Esophagus muscularis mucosa (tissue), 4 donors: ENCODE measurements around the gene PRKRA. TPM values are rescaled to one million over a fixed set of nuclear protein-coding genes. Genes with fewer than 3 reads are reported as not detected.

Experiments used
- DNase-seq: peaks from one replicate; pipeline ENCODE4 v3.0.0-alpha.2; 2017; ENCODE audit errors: extremely low spot score
- H3K27ac ChIP-seq, 4 donors: fragments of 200-600 bp; sonication (generic); replicated peaks in 1 of 4; 1 replicate in 3 of 4; 2 replicates in 1 of 4; pipeline ENCODE4 v1.5.1; 2016 to 2019; ENCODE audit warnings: mild to moderate bottlenecking in 1 of 4
- H3K27me3 ChIP-seq, 4 donors: fragments of 200-600 bp; sonication (generic); one replicate each; pipeline versions ENCODE4 v1.5.1 to v1.6.0; 2016 to 2019
- H3K36me3 ChIP-seq, 4 donors: fragments of 200-600 bp; sonication (generic); one replicate each; pipeline ENCODE4 v1.5.1; 2016 to 2019
- H3K4me1 ChIP-seq, 4 donors: fragments of 200-600 bp; sonication (generic); one replicate each; pipeline ENCODE4 v1.5.1; 2016 to 2019
- H3K4me3 ChIP-seq, 4 donors: fragments of 200-600 bp; sonication (generic); 1 replicate in 2 of 4; 2 replicates in 2 of 4; pipeline ENCODE4 v1.5.1; 2016 to 2019; ENCODE audit warnings: mild to moderate bottlenecking in 4 of 4, moderate library complexity in 1 of 4
- H3K9me3 ChIP-seq, 4 donors: fragments of 200-600 bp; sonication (generic); 1 replicate in 3 of 4; 2 replicates in 1 of 4; pipeline ENCODE4 v1.5.1; 2016 to 2019
- EP300 ChIP-seq: sonication (generic); formaldehyde crosslinking; IDR thresholded peaks from one replicate; pipeline ENCODE4 v1.6.1; 2017; ENCODE audit warnings: antibody characterized with exemption
- POLR2A ChIP-seq: fragments of 450-650 bp; IDR thresholded peaks from one replicate; pipeline ENCODE4 v1.6.1; 2017; ENCODE audit warnings: antibody characterized with exemption, moderate library complexity, mild to moderate bottlenecking, low read depth
- POLR2AphosphoS5 ChIP-seq, 2 donors: sonication (generic); formaldehyde crosslinking; IDR thresholded peaks; one replicate each; pipeline ENCODE4 v1.6.1; 2017; ENCODE audit warnings: antibody characterized with exemption in 2 of 2
- WGBS: methylation state at CpG from one replicate; pipeline ENCODE4 v1.1.5; 2018; 5-methylcytosine and 5-hydroxymethylcytosine counted together
- intact Hi-C: fragments of 100-400 bp; cut with DNase I; formaldehyde crosslinking; loops from one replicate; pipeline ENCODE4 v1.15.1; 2023
- total RNA-seq, 4 donors: library from RNA; depleted of rRNA; stranded (reverse); fragments of >200 nt; gene quantifications; one replicate each; pipeline versions ENCODE4 v1.1.0 to v1.2.1, GENCODE V29; 2016
- TF ChIP-seq, protein P1 (sequence below), 3 experiments: fragments of 200-600 bp in 2 of 3; fragments of 450-650 bp in 1 of 3; sonication (generic) in 2 of 3; IDR thresholded peaks; one replicate each; pipeline ENCODE4 v1.5.1; 2017 to 2019; ENCODE audit warnings: antibody characterized with exemption in 3 of 3, mild to moderate bottlenecking in 2 of 3, moderate library complexity in 1 of 3

The PRKRA gene
- total RNA-seq, 4 donors from 2014 or later: 74.5 to 90.9 (median 75.7) TPM

- Histone ChIP-seq H3K9me3 (no peaks in the 10 kb centered on the region), H3K4me1 (peaks cover 0 to 11% (median 3%) of the 10 kb centered on the region in 4 donors), H3K27me3 (peaks cover 0 to 13% (median 0%) of the 10 kb centered on the region in 4 donors), H3K27ac (no peak overlapping the region), H3K36me3 (no peaks in the 10 kb centered on the region), H3K4me3 (no peak overlapping the region)
- 79% methylated on average over 5 of the region's 5 CpGs for WGBS
- no peak for TF ChIP-seq POLR2A
- no peak for TF ChIP-seq EP300
- no peak for TF ChIP-seq POLR2AphosphoS5 (IDR thresholded peaks at IDR 0.05)
- TF ChIP-seq, protein P1, sequence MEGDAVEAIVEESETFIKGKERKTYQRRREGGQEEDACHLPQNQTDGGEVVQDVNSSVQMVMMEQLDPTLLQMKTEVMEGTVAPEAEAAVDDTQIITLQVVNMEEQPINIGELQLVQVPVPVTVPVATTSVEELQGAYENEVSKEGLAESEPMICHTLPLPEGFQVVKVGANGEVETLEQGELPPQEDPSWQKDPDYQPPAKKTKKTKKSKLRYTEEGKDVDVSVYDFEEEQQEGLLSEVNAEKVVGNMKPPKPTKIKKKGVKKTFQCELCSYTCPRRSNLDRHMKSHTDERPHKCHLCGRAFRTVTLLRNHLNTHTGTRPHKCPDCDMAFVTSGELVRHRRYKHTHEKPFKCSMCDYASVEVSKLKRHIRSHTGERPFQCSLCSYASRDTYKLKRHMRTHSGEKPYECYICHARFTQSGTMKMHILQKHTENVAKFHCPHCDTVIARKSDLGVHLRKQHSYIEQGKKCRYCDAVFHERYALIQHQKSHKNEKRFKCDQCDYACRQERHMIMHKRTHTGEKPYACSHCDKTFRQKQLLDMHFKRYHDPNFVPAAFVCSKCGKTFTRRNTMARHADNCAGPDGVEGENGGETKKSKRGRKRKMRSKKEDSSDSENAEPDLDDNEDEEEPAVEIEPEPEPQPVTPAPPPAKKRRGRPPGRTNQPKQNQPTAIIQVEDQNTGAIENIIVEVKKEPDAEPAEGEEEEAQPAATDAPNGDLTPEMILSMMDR (IDR thresholded peaks at IDR 0.05): no peak
- intact Hi-C loops: no loop called here
- no peak for DNase-seq
Measured at GRCh38 chr2:178409261-178409660, 41.7 kb downstream of the PRKRA start.

- H3K36me3 ChIP-seq: no peaks in the 10 kb centered on the region
- TF ChIP-seq POLR2AphosphoS5 (IDR thresholded peaks at IDR 0.05) (no peak), POLR2A (no peak), EP300 (no peak)
- TF ChIP-seq, protein P1 (IDR thresholded peaks at IDR 0.05): no peak
- DNase-seq: no peak
- WGBS: 23% methylated on average over 4 of the region's 4 CpGs
- no peak overlapping the region for H3K27ac ChIP-seq
- H3K27me3 ChIP-seq: peaks cover 0 to 13% (median 0%) of the 10 kb centered on the region in 4 donors
- intact Hi-C loops: no loop called here
- H3K4me3 ChIP-seq: no peak overlapping the region
- no peaks in the 10 kb centered on the region for H3K9me3 ChIP-seq
- H3K4me1 ChIP-seq: no peaks in the 10 kb centered on the region
Measured at GRCh38 chr2:178404368-178404767, 46.6 kb downstream of the PRKRA start.

GRCh38 chr2:178403671-178404306 is 47.2 kb downstream of the PRKRA start:
- TF ChIP-seq EP300: no peak
- no peak for TF ChIP-seq POLR2A
- TF ChIP-seq POLR2AphosphoS5 (IDR thresholded peaks at IDR 0.05): no peak
- TF ChIP-seq, protein P1 (IDR thresholded peaks at IDR 0.05): no peak

GRCh38 chr2:178401994-178402437 is 49.0 kb downstream of the PRKRA start:
- H3K36me3 ChIP-seq: no peaks in the 10 kb centered on the region
- peaks cover 0 to 13% (median 0%) of the 10 kb centered on the region in 4 donors for H3K27me3 ChIP-seq
- TF ChIP-seq POLR2AphosphoS5 (IDR thresholded peaks at IDR 0.05) (no peak), POLR2A (no peak), EP300 (no peak)
- TF ChIP-seq, protein P1 (IDR thresholded peaks at IDR 0.05): no peak
- no peaks in the 10 kb centered on the region for H3K4me1 ChIP-seq
- H3K4me3 ChIP-seq: no peak overlapping the region
- no peaks in the 10 kb centered on the region for H3K9me3 ChIP-seq
- DNase-seq: no peak
- no peak overlapping the region for H3K27ac ChIP-seq
- intact Hi-C loops: no loop called here
- 76% methylated on average over 6 of the region's 6 CpGs for WGBS

More at GRCh38 chr2:178403671-178404306, 47.2 kb downstream of the PRKRA start:
- Histone ChIP-seq H3K4me1 (no peaks in the 10 kb centered on the region), H3K9me3 (no peaks in the 10 kb centered on the region), H3K27me3 (peaks cover 0 to 13% (median 0%) of the 10 kb centered on the region in 4 donors), H3K36me3 (no peaks in the 10 kb centered on the region), H3K4me3 (no peak overlapping the region), H3K27ac (no peak overlapping the region)
- no peak for DNase-seq
- intact Hi-C loops: no loop called here
- 75% methylated on average over 3 of the region's 3 CpGs for WGBS
